Measurements from ENCODE around the gene OSGEPL1.
A peak's percentile ranks its signal among the peaks of the same experiment; 100 is the strongest.
"Not testable (repeated sequence)": the region's sequence is repeated elsewhere in the genome, so short reads cannot be mapped to it uniquely, and the experiment has no call there.

Gene OSGEPL1, protein sequence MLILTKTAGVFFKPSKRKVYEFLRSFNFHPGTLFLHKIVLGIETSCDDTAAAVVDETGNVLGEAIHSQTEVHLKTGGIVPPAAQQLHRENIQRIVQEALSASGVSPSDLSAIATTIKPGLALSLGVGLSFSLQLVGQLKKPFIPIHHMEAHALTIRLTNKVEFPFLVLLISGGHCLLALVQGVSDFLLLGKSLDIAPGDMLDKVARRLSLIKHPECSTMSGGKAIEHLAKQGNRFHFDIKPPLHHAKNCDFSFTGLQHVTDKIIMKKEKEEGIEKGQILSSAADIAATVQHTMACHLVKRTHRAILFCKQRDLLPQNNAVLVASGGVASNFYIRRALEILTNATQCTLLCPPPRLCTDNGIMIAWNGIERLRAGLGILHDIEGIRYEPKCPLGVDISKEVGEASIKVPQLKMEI

DNA sequence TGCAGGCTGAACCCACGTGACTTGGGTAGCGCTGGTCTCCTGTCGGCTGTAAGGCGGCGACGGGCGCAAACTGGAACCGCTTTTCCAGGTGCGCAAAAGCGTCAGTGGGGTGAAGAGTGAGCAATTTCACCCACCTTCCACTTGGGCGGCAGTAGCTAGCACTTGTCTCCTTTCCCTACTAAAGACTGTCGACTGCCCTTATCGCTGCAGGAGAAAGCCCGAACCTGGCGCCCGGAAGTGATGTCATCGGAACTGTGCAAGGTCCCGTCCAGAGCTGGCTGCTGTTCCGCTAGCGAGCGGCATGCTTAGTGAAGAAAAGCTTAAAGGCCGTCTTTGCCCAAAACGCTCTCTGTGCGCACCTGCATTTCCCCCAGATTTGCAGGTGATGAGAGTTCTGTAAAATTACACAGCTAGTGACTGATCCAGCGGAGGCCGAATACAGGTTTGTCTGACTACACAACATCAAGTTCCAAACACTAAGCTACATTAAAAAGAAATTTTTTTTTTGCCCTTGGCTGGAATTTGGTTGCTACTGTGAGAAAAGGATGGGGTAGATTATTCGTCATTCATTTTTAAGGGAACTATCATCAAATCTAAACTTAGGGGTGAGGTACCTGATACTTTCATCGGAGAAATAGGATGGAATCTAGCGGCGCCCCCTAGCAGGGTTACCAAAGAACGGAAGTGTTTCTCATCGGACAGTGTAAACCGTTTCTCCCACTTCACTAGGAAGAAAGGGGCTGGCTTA is at the start of gene OSGEPL1:
OSGEPL1 (minus strand) TSS at position 242 of the 748 bp plus-strand sequence. CDS start 1,152 bp downstream, outside the sequence.
- peak; percentile 91 for DNase-seq

DNA sequence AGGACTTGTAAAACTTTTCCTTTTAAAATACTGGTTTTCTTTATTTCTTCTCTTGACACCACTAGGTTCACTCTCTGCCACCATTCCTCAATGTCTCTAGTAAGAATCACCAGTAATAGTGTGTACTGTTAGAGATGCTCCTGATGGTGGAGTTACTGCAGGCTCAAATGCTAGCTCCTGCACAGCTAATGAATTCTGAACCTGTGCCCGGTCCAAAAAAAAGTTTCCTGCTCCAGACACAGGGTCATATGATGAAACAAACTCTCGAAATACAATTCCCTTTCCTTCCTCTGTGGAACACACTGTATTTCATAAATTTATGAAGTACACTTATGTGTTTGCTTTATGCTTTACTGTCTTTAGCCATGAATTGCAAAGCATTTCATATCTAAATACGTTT is 40.8 kb upstream of the OSGEPL1 start:
- no peak for DNase-seq

DNA sequence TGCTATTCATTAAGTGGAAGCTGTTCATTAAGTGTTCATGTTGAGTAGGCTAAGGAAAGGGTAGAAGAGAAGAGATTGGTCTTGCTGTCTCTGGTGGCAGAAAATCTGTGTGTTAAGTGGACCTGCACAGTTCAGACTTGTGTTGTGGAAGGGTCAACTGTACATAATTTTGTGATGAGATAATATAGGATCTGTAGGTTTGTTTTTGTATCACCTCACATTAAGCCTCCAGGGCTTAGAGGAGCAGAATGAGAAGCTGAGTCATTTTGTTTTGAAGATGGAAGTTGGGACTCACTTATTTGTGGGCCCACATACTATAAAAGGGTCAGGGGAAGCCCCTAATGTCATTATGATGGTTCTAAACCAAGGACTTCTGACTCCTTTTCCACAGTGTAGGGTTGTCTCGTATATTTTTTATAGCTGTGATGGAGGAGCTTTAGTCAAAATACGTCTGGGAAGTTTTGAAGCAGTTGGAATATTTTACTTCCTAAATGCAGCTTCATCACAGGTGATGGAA is 39.9 kb upstream of the OSGEPL1 start:
- DNase-seq = no peak

DNA sequence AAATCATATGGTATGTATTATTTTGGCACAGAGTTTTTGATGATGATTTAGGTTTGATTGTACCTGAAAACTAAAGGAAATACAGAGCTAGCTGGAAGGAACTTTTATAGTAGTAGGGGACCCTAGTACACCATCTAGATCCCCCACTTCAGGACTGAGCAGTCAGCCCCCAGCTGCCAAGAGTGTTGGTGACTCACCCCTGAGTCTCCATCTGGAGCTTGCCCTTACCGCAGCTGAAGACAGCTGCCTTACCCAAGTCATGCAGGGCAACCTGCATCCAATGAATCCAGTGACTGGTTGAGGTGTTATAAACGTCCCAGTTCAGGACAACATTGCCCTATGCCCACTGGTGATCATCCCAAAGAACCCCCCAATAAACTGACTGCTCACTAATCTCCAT is 36.9 kb upstream of the OSGEPL1 start:
- DNase-seq = no peak

DNA sequence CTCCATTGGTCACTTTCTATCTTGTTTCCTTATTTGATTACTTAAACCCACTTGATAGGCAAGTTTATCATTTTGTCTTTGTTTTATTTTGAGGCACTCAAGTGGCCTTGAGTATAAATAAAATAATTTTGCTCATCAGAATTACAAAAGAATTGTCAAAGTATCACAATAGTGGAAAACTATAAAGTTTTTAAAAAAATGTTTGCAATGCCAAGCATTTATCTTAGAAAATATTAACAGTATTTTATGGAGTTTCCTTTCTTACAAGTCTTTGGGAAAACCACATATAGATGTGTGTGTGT is 36.4 kb upstream of the OSGEPL1 start:
- DNase-seq = no peak

DNA sequence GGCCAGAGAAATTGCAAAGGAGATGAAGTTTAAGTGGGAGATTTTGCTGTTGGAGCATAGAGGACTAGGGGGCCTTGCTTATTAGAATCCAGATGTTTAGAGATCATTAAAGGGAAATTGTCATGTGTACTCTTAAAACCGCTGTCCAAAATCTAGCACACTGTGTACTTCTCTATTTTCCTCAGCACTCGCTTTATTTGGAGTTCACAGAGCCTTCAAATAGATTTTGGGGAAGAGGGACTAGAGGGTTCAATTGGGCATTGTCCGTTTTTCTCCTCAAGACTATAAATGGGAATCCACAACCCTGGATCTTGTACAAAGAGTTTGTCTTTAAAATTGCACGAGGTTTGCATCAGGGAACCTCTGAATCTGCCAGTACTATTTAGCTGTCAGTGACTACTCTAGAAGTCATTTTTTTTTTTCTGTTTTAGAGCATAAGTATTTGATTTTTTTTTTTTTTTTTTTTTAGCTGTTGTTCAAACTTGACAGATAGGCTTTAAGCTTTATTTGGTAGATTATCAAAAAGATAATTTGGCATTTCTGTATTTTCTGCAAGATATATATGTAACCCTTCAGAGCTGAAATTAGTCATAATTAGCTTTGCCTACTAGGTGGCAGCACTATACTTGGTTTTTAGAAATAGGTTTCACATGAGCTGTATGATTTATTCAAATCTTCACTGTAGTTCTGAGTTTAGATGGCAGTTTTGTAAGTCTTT is 35.9 kb upstream of the OSGEPL1 start:
- DNase-seq = no peak

DNA sequence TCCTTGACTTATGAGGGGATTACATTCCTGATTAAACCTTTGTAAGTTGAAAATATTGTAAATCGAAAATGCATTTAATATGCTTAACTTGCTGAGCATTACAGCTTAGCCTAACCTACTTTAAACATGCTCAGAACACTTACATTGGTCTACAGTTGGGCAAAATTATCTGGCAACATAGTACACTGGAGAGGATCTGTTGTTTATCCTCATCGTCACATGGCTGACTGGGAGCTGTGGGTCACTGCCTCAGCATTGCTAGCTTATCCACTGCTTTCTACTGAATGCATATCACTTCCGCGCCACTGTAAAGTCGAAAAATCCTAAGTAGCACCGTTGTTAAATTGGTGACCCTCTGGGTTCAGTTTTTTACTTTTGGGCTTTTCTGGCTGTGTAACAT is 35.3 kb upstream of the OSGEPL1 start:
- no peak for DNase-seq

DNA sequence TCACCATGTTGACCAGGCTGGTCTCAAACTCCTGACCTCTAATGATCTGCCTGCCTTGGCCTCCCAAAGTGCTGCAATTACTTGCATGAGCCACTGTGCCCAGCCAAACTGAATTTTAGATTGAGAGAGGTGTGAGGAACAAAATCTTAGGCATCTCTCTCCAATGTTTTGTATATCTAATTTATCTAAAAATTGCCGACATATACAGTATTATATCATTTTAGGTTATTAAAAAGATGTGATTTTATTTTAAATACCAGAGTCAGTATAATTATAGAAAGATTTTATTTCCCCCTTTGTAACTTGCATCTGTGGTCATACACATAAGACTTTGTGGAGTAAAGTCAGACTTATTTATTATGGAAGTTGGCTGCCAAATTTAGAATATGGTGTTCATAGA is 31.7 kb upstream of the OSGEPL1 start:
- no peak for DNase-seq

DNA sequence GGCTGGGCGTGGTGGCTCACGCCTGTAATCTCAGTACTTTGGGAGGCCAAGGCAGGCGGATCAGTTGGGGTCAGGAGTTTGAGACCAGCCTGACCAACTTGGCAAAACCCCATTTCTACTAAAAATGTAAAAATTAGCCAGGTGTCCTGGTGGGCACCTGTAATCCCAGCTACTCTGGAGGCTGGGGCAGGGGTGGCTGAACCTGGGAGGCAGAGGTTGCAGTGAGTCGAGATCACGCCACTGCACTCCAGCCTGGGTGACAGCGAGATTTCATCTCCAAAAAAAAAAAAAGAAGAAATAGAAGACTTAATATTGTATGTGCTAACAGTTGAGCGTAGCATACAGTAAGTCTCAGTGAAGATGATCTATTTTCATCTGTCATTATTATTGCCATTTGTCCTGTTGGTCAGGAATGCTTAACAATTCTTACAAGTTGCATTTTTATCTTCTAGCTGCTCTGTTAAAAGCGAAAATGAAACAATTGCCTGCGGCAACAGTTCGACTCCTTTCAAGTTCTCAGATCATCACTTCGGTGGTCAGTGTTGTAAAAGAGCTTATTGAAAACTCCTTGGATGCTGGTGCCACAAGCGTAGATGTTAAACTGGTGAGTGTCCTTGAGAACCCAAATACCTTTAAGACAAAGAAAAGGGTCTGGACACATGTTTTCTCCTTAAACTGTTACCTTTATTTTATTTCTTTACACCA is 28.9 kb upstream of the OSGEPL1 start:
- no peak for DNase-seq

DNA sequence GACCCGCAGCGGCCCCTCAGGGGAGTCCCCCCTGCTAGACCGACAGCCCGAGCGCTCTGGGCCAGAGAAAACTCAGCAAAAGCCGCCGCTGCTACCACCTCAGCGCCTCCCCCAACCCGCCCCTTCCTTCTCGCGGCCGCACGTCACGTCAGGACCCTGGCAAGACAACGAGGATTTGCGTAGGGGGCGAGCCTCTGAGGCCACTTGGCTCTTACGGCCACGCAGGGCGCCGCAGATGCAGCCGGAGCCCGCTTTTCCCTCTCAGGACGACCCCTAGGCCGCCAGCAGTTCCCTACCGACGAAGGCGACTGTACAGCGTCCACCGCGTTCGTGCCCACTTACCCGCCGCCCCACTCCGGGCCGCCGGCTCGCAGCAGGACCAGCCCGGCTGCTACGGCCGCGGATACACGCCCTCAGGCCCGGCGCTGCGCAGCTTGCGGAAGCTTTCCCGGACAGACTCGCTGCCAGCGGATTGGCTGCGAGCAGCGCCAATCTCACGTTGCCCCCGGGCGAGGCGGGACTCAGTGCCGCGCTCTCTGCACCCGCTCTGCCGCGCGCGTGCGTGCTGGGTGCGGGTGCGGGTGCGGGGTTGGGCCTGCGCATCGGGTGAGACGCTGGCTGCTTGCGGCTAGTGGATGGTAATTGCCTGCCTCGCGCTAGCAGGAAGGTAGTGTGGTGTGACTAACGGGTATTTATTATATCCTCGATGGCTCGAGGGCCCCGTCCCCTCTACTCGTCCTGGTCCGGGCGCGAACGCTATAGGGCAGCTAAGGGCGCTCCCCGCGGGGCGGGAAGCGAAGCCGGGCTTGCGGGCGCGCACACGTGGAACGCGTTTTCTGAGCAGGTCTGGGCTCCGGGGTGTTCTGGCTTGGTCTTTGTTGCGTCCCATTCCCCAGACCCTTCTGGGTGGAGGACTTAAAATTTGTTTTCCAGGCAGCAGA is 21.6 kb upstream of the OSGEPL1 start, which contains the start of the genes ORMDL1 and PMS1:
ORMDL1 (minus strand) TSS at position 413 of the 941 bp plus-strand sequence. CDS start 1,744 bp downstream, outside the sequence.
PMS1 (plus strand) TSS at position 524 of the 941 bp plus-strand sequence. CDS start 7,360 bp downstream, outside the sequence.
- DNase-seq = peak; percentile 94

DNA sequence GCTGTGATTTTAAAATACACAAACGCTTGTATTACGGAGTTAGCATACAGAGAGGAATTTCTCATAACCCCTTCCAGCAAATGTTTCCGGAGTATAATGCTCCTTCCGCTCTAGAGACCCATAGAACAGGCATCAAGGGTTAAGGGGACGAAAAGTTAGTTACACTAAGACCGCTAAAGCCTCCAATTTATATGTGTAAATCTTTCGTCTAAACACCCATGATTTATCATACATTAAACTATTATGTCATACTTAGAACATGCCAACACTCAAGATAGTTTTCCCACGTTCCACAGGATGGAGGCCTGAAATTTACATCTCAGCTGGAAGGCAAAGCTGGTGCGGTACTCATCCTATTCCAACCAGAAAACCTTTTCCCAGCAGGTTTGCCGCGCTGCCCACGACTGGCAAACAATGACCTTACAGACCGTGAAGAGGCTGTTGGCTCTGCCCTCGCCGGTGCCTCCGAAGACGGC is 20.9 kb upstream of the OSGEPL1 start:
- DNase-seq = no peak

DNA sequence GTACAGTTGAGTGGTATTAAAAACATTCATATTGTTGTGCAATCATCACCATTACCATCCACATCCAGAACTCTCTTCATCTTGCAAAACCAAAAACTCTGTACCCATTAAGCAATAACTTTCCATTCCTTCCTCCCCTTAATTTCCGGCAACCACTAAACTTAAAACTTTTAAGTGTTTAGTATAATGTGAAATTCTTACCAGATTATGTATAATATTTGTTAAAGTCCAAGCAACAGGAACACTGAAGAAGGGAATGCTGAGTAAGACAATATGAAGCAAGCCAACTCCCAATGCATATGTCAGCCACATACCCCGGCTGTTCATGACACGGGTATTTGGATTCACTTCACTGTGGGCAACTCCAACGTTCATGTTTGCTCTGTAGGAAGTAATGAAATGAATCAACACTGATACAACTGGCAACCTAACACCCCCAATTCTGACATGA is 19.7 kb upstream of the OSGEPL1 start:
- no peak for DNase-seq

DNA sequence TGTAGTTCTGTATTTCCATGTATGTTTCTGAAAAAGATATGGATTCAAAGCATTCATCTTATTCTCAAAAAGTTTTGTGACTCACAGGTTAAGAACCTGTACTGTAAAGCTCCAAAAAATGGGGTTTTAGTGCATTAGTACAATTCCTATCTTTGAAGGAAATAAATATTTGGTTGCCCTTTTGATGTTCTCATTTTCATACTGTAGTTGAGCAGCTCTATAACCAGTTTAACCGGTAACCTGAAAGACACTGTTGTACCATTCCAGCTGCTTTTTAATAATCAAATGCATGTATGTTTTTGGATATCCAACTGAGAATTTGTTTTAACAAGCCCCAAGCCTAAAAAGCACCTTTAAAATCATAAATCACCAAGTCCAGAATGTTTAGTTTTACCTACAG is 9.6 kb upstream of the OSGEPL1 start:
- DNase-seq = no peak

DNA sequence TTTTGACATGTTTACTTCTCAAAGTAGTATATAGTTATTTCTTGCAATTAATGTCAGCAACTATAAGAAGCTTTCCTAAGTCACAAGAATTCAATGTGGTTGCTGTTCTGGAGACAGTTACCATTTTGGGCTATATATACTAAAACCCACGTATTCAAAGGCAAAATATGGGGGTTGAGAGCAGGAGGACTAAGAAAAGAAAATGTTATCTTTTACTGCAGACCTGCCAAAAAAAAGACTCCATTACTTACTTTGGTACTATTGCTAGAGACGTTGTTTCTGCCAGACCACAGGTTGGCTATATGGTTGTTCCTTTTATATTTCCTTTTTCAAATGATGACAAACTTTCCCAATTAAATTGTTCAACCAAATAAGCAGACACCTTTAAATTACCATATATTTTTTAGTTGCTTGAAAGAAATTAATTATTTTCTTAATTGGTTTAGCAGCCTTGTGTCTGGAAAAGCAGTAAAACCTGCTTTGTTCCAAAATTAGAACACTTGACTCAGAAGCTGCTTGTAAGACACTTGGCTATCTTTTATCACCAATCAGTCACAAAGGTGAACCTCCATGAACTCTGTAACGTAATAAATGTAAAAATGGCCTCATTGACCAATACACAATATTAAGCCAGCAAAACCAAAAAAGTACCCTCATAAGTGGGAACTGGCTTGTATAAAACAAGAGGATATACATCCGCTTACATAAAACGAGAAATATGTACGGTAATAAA is 8.2 kb upstream of the OSGEPL1 start:
- no peak for DNase-seq

DNA sequence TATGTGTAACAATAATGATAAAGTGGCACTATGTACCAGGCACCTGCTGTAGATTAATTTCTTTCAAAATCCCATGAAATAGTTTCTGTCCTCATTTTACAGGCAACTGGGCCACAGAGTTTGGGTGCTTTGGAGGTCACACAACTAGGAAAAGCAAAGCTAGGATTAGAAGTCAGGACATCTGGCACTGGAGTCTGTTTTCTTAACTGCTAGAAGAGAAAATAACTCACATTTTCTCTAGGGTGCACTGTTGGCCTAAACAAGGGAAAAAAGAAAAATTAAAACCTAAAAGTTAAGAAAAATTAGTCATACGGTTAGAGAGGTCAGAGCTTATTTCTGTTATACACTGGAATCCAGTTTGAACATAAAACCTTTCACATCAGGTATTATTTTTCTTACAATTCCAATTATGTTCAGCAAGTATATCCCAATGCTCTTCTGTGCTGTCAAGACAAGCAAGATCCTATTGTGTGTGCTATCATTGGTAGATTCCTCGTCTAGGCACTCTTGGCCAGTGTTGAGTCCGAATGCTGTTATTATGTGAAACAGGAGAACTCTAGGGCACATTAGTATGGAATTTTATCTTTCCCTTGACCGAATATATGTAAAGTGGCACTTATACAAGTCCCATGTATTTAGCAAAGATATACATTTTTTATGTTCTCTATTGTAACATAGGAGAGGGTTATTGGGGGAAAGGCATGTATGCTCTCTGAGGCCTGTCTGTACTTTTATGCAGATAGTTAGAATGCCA is 1.5 kb upstream of the OSGEPL1 start:
- DNase-seq = no peak

DNA sequence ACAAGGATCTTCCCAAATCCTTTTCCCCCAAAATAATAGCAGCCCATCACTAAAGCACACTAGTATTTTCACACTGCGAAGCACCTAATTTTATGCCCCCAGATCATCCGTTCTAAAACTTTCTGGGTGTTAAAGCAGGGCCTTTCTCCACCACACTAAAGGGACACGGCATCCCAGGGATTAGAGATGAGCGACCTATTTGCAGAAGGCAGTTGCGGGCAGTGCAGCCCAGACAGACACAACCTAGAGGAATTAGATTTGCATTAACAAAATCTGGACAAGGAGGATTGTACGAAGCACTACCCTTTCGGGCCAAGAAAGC is 402 bp downstream of the OSGEPL1 start:
- no peak for DNase-seq

DNA sequence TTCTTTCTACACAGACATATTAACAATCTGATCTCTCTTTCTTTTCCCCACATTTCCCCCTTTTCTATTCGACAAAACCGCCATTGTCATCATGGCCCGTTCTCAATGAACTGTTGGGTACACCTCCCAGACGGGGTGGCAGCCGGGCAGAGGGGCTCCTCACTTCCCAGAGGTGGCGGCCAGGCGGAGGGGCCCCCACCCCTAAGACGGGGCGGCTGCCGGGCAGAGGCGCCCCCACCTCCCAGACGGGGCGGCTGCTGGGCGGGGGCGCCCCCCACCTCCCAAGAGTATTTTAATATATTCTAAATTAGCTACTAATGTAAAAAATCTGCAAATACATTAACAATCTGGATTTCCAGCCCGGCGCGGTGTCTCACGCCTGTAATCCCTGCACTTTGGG is 2.4 kb downstream of the OSGEPL1 start:
- not testable (repeated sequence) for DNase-seq

DNA sequence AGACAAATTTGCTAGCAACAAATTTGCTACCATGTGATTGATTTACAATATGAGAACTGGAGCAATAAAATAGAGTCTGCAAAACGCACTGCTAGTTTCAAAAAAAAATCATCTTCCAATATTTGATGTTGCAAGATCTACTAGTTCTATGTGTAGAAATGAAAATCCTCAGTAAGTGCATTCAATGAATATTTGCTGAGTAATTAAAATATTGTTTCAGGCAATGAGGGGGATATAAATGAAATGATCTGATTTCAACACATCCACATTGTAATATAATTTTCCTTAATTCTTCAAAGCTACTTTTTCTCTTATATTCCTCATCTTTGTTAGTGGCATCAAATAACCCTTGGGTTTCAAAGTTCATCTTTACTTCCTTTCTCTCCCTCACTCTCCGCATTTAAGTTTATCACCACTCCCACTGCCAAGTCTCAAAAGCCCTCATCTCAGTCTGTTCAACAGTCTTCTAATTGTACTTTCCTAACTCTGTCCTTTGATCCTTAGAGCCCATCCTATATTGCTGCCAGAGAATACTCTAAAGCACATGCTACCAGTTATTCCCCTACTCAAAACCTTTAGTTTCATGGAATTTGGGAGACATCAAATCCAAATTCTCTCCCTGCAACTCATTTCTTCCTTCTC is 6.2 kb downstream of the OSGEPL1 start:
- no peak for DNase-seq

DNA sequence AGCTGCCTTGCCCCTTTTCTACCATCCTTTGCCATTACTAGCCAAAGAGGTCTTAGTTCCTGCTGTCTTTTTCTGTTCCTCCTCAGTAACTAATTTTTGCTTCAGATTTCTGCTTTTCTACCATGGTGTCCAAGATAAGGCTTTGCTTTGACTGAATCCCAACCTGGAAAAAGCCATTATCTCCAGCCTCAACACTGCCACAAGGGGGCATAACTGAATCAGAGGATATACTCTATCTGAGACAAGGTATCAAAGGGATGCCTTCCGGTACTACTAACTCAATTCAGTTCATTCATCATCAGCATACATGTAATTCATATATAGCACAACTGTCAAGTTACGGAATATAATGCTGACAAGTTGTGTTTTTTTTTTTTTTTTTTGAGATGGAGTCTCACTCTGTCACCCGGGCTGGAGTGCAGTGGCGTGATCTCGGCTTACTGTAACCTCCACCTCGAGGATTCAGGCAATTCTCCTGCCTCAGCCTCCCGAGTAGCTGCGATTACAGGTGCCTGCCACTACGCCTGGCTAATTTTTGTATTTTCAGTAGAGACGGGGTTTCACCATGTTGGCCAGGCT is 11.4 kb downstream of the OSGEPL1 start:
- DNase-seq = no peak
